HCT116 (cell line): ENCODE measurements around the gene COL5A1.

Experiments
- EGR1 ChIP-seq: IDR thresholded peaks from 2 replicates; pipeline ENCODE4 v1.6.1; 2012; ENCODE audit warnings: low read depth
- ELF1 ChIP-seq: IDR thresholded peaks from 2 replicates; pipeline ENCODE4 v1.6.1; 2012; ENCODE audit warnings: low read depth, borderline replicate concordance
- EZH2 ChIP-seq: fragments of 200-600 bp; sonication (generic); IDR thresholded peaks from 2 replicates; pipeline ENCODE4 v1.6.1; 2017; ENCODE audit warnings: antibody characterized with exemption, mixed run types
- EZH2phosphoT487 ChIP-seq: fragments of 200-600 bp; IDR thresholded peaks from 2 replicates; pipeline ENCODE4 v1.6.1; 2018; ENCODE audit warnings: antibody characterized with exemption, borderline replicate concordance
- FOSL1 ChIP-seq: IDR thresholded peaks from 2 replicates; pipeline ENCODE4 v1.6.1; 2012; ENCODE audit warnings: low read depth
- JUND ChIP-seq: IDR thresholded peaks from 2 replicates; pipeline ENCODE4 v1.6.1; 2012
- POLR2A ChIP-seq: IDR thresholded peaks from 2 replicates; pipeline ENCODE4 v1.7.0; 2011; ENCODE audit warnings: borderline replicate concordance; ENCODE audit not compliant: insufficient read depth, insufficient read length; ENCODE audit errors: extremely low read depth
- SIN3A ChIP-seq: IDR thresholded peaks from 2 replicates; pipeline ENCODE4 v1.6.1; 2012; ENCODE audit warnings: low read depth
- SP1 ChIP-seq: IDR thresholded peaks from 2 replicates; pipeline ENCODE4 v1.6.1; 2012; ENCODE audit warnings: low read depth
- ZNF274 ChIP-seq: fragments of 200-500 bp; sonication (Bioruptor generic); IDR thresholded peaks from 2 replicates; pipeline ENCODE4 v1.6.1; 2014; ENCODE audit warnings: mild to moderate bottlenecking, low read depth, low read length, inconsistent platforms
- TF ChIP-seq, protein P1 (sequence below), 3 experiments: fragments of 200-600 bp in 1 of 3; sonication (generic) in 1 of 3; IDR thresholded peaks in 2 of 3; conservative IDR thresholded peaks in 1 of 3; 2 replicates each; pipeline ENCODE4 v1.5.1; 2012 to 2017; ENCODE audit warnings: low read depth in 2 of 3, low read length in 2 of 3, antibody characterized with exemption in 1 of 3, borderline replicate concordance in 1 of 3, control low read depth in 1 of 3, mild to moderate bottlenecking in 1 of 3, mixed read lengths in 1 of 3, mixed run types in 1 of 3, moderate library complexity in 1 of 3; ENCODE audit not compliant: insufficient read depth in 1 of 3
- TF ChIP-seq, protein P2 (sequence below): IDR thresholded peaks from 2 replicates; pipeline ENCODE4 v1.6.1; 2012
- TF ChIP-seq, protein P3 (sequence below): IDR thresholded peaks from 2 replicates; pipeline ENCODE4 v1.6.1; 2012; ENCODE audit warnings: low read depth

DNA sequence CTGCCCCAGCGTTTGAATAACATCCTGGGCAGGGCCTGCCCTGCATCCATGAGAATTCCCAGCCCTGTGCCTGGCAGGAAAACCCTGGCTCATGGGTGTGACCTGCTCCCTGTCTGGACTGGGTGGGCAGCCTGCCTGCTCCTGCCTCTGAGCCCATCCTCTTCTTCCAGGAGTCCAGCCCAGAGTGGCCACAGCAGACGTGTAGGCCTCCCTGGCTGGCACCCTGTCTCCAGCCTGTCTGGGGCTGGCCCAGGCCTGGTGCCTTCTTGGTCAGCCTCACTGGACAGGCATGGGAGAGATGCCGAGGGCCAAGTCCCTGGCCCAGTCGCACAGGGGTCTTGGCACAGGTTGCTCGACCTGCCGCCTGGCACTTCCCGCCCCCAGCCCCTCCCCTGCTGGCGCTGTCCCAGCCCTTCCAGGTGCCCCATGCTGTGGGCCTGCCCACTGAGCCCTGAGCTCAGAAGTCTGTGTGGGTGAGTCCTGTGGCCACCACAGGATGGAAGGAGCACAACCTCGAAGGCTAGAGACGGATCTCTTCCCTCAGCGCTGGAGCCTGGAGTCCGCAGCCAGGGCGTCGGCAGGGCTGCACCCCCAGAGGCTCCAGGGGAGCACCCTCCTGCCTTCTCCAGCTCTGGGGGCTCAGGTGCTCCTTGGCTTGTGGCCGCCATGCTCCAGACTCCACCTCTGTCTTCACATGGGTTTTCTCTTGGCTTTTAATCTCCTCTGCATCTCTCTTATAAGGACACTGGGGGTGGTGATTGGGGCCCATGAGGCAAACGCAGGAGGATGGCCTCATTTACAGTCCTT, 11.8 kb upstream of the COL5A1 start:
- TF ChIP-seq, protein P1, sequence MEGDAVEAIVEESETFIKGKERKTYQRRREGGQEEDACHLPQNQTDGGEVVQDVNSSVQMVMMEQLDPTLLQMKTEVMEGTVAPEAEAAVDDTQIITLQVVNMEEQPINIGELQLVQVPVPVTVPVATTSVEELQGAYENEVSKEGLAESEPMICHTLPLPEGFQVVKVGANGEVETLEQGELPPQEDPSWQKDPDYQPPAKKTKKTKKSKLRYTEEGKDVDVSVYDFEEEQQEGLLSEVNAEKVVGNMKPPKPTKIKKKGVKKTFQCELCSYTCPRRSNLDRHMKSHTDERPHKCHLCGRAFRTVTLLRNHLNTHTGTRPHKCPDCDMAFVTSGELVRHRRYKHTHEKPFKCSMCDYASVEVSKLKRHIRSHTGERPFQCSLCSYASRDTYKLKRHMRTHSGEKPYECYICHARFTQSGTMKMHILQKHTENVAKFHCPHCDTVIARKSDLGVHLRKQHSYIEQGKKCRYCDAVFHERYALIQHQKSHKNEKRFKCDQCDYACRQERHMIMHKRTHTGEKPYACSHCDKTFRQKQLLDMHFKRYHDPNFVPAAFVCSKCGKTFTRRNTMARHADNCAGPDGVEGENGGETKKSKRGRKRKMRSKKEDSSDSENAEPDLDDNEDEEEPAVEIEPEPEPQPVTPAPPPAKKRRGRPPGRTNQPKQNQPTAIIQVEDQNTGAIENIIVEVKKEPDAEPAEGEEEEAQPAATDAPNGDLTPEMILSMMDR (IDR thresholded peaks at IDR 0.05 in 2 of 3, conservative IDR thresholded peaks at IDR 0.05 in 1 of 3; ENCODE audit: borderline replicate concordance in 1 of 3, insufficient read depth in 1 of 3, low read depth in 2 of 3, low read length in 2 of 3): no peak
- no peak for TF ChIP-seq JUND
- TF ChIP-seq POLR2A: no peak
- TF ChIP-seq SP1: no peak
- no peak for TF ChIP-seq EZH2
- no peak for TF ChIP-seq FOSL1
- TF ChIP-seq EZH2phosphoT487: no peak
- TF ChIP-seq EGR1: no peak
- TF ChIP-seq, protein P2, sequence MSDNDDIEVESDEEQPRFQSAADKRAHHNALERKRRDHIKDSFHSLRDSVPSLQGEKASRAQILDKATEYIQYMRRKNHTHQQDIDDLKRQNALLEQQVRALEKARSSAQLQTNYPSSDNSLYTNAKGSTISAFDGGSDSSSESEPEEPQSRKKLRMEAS: no peak
- TF ChIP-seq SIN3A: no peak
- TF ChIP-seq, protein P3, sequence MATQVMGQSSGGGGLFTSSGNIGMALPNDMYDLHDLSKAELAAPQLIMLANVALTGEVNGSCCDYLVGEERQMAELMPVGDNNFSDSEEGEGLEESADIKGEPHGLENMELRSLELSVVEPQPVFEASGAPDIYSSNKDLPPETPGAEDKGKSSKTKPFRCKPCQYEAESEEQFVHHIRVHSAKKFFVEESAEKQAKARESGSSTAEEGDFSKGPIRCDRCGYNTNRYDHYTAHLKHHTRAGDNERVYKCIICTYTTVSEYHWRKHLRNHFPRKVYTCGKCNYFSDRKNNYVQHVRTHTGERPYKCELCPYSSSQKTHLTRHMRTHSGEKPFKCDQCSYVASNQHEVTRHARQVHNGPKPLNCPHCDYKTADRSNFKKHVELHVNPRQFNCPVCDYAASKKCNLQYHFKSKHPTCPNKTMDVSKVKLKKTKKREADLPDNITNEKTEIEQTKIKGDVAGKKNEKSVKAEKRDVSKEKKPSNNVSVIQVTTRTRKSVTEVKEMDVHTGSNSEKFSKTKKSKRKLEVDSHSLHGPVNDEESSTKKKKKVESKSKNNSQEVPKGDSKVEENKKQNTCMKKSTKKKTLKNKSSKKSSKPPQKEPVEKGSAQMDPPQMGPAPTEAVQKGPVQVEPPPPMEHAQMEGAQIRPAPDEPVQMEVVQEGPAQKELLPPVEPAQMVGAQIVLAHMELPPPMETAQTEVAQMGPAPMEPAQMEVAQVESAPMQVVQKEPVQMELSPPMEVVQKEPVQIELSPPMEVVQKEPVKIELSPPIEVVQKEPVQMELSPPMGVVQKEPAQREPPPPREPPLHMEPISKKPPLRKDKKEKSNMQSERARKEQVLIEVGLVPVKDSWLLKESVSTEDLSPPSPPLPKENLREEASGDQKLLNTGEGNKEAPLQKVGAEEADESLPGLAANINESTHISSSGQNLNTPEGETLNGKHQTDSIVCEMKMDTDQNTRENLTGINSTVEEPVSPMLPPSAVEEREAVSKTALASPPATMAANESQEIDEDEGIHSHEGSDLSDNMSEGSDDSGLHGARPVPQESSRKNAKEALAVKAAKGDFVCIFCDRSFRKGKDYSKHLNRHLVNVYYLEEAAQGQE: no peak
- no peak for TF ChIP-seq ELF1
- no peak for TF ChIP-seq ZNF274
